ENCODE results near the gene TMEM184C.

DNA sequence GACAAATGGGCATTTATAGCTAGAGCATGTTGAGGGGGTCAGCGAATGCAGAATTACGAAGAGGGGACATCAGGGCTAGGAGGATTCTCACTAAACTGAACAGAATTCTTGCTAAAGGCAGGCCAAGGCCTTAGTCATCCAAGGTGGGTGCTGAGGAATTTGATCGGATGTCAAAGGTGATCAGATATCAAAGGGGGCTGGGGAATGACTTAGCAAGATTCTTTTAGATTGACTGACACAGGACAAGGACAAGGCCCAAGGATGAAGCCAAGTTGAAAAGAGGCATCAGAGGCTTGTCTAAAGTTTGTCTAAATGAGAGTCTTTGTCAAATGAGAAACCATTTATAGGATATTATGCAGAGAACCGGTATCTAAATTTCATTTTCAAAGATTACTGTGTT is 9.7 kb downstream of the TMEM184C start:
- TF ChIP-seq, protein P1, sequence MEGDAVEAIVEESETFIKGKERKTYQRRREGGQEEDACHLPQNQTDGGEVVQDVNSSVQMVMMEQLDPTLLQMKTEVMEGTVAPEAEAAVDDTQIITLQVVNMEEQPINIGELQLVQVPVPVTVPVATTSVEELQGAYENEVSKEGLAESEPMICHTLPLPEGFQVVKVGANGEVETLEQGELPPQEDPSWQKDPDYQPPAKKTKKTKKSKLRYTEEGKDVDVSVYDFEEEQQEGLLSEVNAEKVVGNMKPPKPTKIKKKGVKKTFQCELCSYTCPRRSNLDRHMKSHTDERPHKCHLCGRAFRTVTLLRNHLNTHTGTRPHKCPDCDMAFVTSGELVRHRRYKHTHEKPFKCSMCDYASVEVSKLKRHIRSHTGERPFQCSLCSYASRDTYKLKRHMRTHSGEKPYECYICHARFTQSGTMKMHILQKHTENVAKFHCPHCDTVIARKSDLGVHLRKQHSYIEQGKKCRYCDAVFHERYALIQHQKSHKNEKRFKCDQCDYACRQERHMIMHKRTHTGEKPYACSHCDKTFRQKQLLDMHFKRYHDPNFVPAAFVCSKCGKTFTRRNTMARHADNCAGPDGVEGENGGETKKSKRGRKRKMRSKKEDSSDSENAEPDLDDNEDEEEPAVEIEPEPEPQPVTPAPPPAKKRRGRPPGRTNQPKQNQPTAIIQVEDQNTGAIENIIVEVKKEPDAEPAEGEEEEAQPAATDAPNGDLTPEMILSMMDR (IDR thresholded peaks at IDR 0.05): no peak
- TF ChIP-seq EP300 (IDR thresholded peaks at IDR 0.05) (no peak), POLR2A (IDR thresholded peaks at IDR 0.05) (no peak)
